Stimulated activated naive CD8-positive, alpha-beta T cell treated with anti-CD3 and anti-CD28 coated beads, Interleukin-15, Interleukin-2, amounts not matched to agents 100 ng/mL and 50 ng/mL, for 24 hours (primary cell): ENCODE measurements around the gene PDIA5.

Experiments used
- H3K27ac Mint-ChIP-seq: one replicate; pipeline ENCODE4 v1.8.0; 2021; ENCODE audit warnings: mild to moderate bottlenecking, mixed read lengths
- H3K27me3 Mint-ChIP-seq: one replicate; pipeline ENCODE4 v1.8.0; 2021; ENCODE audit warnings: mixed read lengths
- H3K36me3 Mint-ChIP-seq: one replicate; pipeline ENCODE4 v1.8.0; 2021; ENCODE audit warnings: low read depth, mixed read lengths
- H3K4me1 Mint-ChIP-seq: one replicate; pipeline ENCODE4 v1.8.0; 2021; ENCODE audit warnings: low read depth, mixed read lengths
- H3K4me3 Mint-ChIP-seq: one replicate; pipeline ENCODE4 v1.8.0; 2021; ENCODE audit warnings: mild to moderate bottlenecking, mixed read lengths
- H3K9me3 Mint-ChIP-seq: one replicate; pipeline ENCODE4 v1.8.0; 2021; ENCODE audit warnings: mixed read lengths

PDIA5 gene

GRCh38 chr3:123157209-123157597 lies 90.4 kb downstream of the PDIA5 start:
- Mint-ChIP-seq H3K27me3 (no peaks in the 10 kb centered on the region), H3K27ac (no peak overlapping the region), H3K4me1 (no peaks in the 10 kb centered on the region), H3K36me3 (peaks cover 66% of the 10 kb centered on the region), H3K9me3 (no peaks in the 10 kb centered on the region), H3K4me3 (no peak overlapping the region)

- H3K4me1 Mint-ChIP-seq, result no peaks in the 10 kb centered on the region
- peaks cover 68% of the 10 kb centered on the region for H3K36me3 Mint-ChIP-seq
- H3K4me3 Mint-ChIP-seq, result no peak overlapping the region
- H3K27ac Mint-ChIP-seq, result no peak overlapping the region
- no peaks in the 10 kb centered on the region for H3K9me3 Mint-ChIP-seq
- H3K27me3 Mint-ChIP-seq, result no peaks in the 10 kb centered on the region
Measured at GRCh38 chr3:123157598-123158287, 90.9 kb downstream of the PDIA5 start.

GRCh38 chr3:123158330-123158729 lies 91.5 kb downstream of the PDIA5 start:
- H3K27ac Mint-ChIP-seq, result no peak overlapping the region
- H3K9me3 Mint-ChIP-seq, result no peaks in the 10 kb centered on the region
- peaks cover 68% of the 10 kb centered on the region for H3K36me3 Mint-ChIP-seq
- no peaks in the 10 kb centered on the region for H3K27me3 Mint-ChIP-seq
- no peaks in the 10 kb centered on the region for H3K4me1 Mint-ChIP-seq
- no peak overlapping the region for H3K4me3 Mint-ChIP-seq

GRCh38 chr3:123158899-123159390 lies 92.1 kb downstream of the PDIA5 start:
- H3K27ac Mint-ChIP-seq, result no peak overlapping the region
- H3K4me3 Mint-ChIP-seq, result no peak overlapping the region
- H3K27me3 Mint-ChIP-seq, result no peaks in the 10 kb centered on the region
- no peaks in the 10 kb centered on the region for H3K9me3 Mint-ChIP-seq
- no peaks in the 10 kb centered on the region for H3K4me1 Mint-ChIP-seq
- peaks cover 71% of the 10 kb centered on the region for H3K36me3 Mint-ChIP-seq

GRCh38 chr3:123159926-123160635 lies 93.3 kb downstream of the PDIA5 start:
- no peaks in the 10 kb centered on the region for H3K27me3 Mint-ChIP-seq
- H3K27ac Mint-ChIP-seq, result no peak overlapping the region

GRCh38 chr3:123161167-123161566 lies 94.3 kb downstream of the PDIA5 start:
- no peaks in the 10 kb centered on the region for H3K27me3 Mint-ChIP-seq
- H3K27ac Mint-ChIP-seq, result no peak overlapping the region
- H3K36me3 Mint-ChIP-seq, result peaks cover 80% of the 10 kb centered on the region
- H3K9me3 Mint-ChIP-seq, result peaks cover 4% of the 10 kb centered on the region
- H3K4me3 Mint-ChIP-seq, result no peak overlapping the region
- H3K4me1 Mint-ChIP-seq, result no peaks in the 10 kb centered on the region

More at GRCh38 chr3:123159926-123160635, 93.3 kb downstream of the PDIA5 start:
- Mint-ChIP-seq H3K9me3 (peaks cover 3% of the 10 kb centered on the region), H3K4me1 (no peaks in the 10 kb centered on the region), H3K36me3 (peaks cover 72% of the 10 kb centered on the region), H3K4me3 (no peak overlapping the region)

- no peak overlapping the region for H3K4me3 Mint-ChIP-seq
Measured at GRCh38 chr3:123163141-123163540, 96.3 kb downstream of the PDIA5 start.

GRCh38 chr3:123165163-123165562 lies 98.3 kb downstream of the PDIA5 start:
- no peaks in the 10 kb centered on the region for H3K4me1 Mint-ChIP-seq
- H3K27ac Mint-ChIP-seq, result no peak overlapping the region
- H3K27me3 Mint-ChIP-seq, result no peaks in the 10 kb centered on the region
- H3K4me3 Mint-ChIP-seq, result no peak overlapping the region
- peaks cover 77% of the 10 kb centered on the region for H3K36me3 Mint-ChIP-seq
- H3K9me3 Mint-ChIP-seq, result peaks cover 4% of the 10 kb centered on the region

More at GRCh38 chr3:123163141-123163540, 96.3 kb downstream of the PDIA5 start:
- Mint-ChIP-seq H3K9me3 (peaks cover 4% of the 10 kb centered on the region), H3K4me1 (no peaks in the 10 kb centered on the region), H3K36me3 (peaks cover 89% of the 10 kb centered on the region), H3K27ac (no peak overlapping the region), H3K27me3 (no peaks in the 10 kb centered on the region)

- no peak overlapping the region for H3K27ac Mint-ChIP-seq
- no peak overlapping the region for H3K4me3 Mint-ChIP-seq
- peaks cover 4% of the 10 kb centered on the region for H3K9me3 Mint-ChIP-seq
- H3K4me1 Mint-ChIP-seq, result no peaks in the 10 kb centered on the region
- H3K27me3 Mint-ChIP-seq, result no peaks in the 10 kb centered on the region
- peaks cover 60% of the 10 kb centered on the region for H3K36me3 Mint-ChIP-seq
Measured at GRCh38 chr3:123167686-123168085, 100.9 kb downstream of the PDIA5 start.

GRCh38 chr3:123168122-123168521 lies 101.3 kb downstream of the PDIA5 start:
- no peaks in the 10 kb centered on the region for H3K27me3 Mint-ChIP-seq
- H3K27ac Mint-ChIP-seq, result no peak overlapping the region
- H3K9me3 Mint-ChIP-seq, result peaks cover 4% of the 10 kb centered on the region
- H3K36me3 Mint-ChIP-seq, result peaks cover 55% of the 10 kb centered on the region
- H3K4me3 Mint-ChIP-seq, result no peak overlapping the region
- H3K4me1 Mint-ChIP-seq, result no peaks in the 10 kb centered on the region

- Mint-ChIP-seq H3K4me1 (no peaks in the 10 kb centered on the region), H3K36me3 (peaks cover 50% of the 10 kb centered on the region), H3K9me3 (peaks cover 4% of the 10 kb centered on the region), H3K27me3 (no peaks in the 10 kb centered on the region), H3K27ac (no peak overlapping the region), H3K4me3 (no peak overlapping the region)
Measured at GRCh38 chr3:123168605-123169004, 101.8 kb downstream of the PDIA5 start.

GRCh38 chr3:123169492-123169929 lies 102.7 kb downstream of the PDIA5 start:
- Mint-ChIP-seq H3K36me3 (peaks cover 41% of the 10 kb centered on the region), H3K4me1 (no peaks in the 10 kb centered on the region), H3K4me3 (no peak overlapping the region), H3K9me3 (peaks cover 4% of the 10 kb centered on the region), H3K27me3 (no peaks in the 10 kb centered on the region), H3K27ac (no peak overlapping the region)

- Mint-ChIP-seq H3K9me3 (peaks cover 3% of the 10 kb centered on the region), H3K4me1 (no peaks in the 10 kb centered on the region), H3K27ac (no peak overlapping the region), H3K36me3 (peaks cover 37% of the 10 kb centered on the region), H3K4me3 (no peak overlapping the region), H3K27me3 (no peaks in the 10 kb centered on the region)
Measured at GRCh38 chr3:123169930-123170329, 103.1 kb downstream of the PDIA5 start.

GRCh38 chr3:123180791-123181190 lies 114.0 kb downstream of the PDIA5 start:
- Mint-ChIP-seq H3K27me3 (no peaks in the 10 kb centered on the region), H3K4me3 (no peak overlapping the region)

GRCh38 chr3:123186695-123187094 lies 119.9 kb downstream of the PDIA5 start:
- no peaks in the 10 kb centered on the region for H3K27me3 Mint-ChIP-seq
- no peaks in the 10 kb centered on the region for H3K4me1 Mint-ChIP-seq
- H3K9me3 Mint-ChIP-seq, result peaks cover 5% of the 10 kb centered on the region
- H3K27ac Mint-ChIP-seq, result no peak overlapping the region
- H3K4me3 Mint-ChIP-seq, result no peak overlapping the region
- H3K36me3 Mint-ChIP-seq, result peaks cover 9% of the 10 kb centered on the region

More at GRCh38 chr3:123180791-123181190, 114.0 kb downstream of the PDIA5 start:
- Mint-ChIP-seq H3K9me3 (peaks cover 5% of the 10 kb centered on the region), H3K36me3 (peaks cover 9% of the 10 kb centered on the region), H3K4me1 (no peaks in the 10 kb centered on the region), H3K27ac (no peak overlapping the region)
